ENCODE measurements around the gene PLXNC1. TPM values are rescaled to one million over a fixed set of nuclear protein-coding genes. Genes with fewer than 3 reads are reported as not detected.

The PLXNC1 gene
- total and polyA plus RNA-seq, 9 of the 15 experiments (the other 6 are each of a cell fraction or from before 2014, with no cell fraction given) = 0.08 to 0.87 (median 0.28) TPM

DNA sequence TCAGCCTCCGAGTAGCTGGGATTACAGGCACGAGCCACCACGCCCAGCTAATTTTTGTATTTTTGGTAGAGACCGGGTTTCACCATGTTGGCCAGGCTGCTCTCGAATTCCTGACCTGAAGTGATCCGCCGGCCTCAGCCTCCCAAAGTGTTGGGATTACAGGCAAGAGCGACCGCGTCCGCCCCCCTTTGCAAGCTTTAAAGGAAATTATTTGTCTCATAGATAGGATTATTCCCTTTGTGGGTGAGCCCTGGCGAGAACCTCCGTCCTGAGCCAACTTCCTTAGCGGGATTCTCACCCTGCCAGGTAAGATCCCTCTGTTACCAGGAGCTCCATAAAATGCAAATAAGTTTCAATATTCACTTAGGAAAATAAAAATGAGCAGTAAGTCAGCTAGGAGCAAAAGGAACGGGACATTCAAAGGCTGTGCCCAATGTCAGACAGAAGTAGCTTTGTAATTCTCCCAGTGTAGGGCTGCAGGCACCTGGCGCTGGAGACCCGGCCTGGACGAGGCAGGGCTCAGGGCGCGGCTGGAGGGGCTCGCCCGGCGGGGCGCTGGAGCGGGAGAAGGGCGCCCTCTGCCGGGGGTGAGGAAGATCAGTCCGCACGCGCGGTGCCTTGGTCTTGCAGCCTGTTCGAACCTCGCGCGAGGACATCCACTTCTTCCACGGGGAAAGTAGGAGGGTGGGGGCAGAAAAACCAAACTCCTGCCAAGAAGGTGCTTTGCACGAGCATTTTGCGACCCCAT, 47.2 kb upstream of the PLXNC1 start (continued):
- TF ChIP-seq REST (IDR thresholded peaks at IDR 0.05; ENCODE audit: borderline replicate concordance) = peak; percentile 86
- no peak; the same call in 1 of the 2 replicates for TF ChIP-seq REST (CRISPR knock-in tag; IDR thresholded peaks at IDR 0.05; ENCODE audit: low read depth)
- TF ChIP-seq, protein P1, sequence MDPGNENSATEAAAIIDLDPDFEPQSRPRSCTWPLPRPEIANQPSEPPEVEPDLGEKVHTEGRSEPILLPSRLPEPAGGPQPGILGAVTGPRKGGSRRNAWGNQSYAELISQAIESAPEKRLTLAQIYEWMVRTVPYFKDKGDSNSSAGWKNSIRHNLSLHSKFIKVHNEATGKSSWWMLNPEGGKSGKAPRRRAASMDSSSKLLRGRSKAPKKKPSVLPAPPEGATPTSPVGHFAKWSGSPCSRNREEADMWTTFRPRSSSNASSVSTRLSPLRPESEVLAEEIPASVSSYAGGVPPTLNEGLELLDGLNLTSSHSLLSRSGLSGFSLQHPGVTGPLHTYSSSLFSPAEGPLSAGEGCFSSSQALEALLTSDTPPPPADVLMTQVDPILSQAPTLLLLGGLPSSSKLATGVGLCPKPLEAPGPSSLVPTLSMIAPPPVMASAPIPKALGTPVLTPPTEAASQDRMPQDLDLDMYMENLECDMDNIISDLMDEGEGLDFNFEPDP (CRISPR knock-in tag; IDR thresholded peaks at IDR 0.05) = no peak
- TF ChIP-seq SMAD4 (CRISPR knock-in tag; conservative IDR thresholded peaks at IDR 0.05) = peak; percentile 49; the same call in 1 of the 2 replicates
- TF ChIP-seq BCL6 (CRISPR knock-in tag; IDR thresholded peaks at IDR 0.05) = no peak
- TF ChIP-seq, protein P2, sequence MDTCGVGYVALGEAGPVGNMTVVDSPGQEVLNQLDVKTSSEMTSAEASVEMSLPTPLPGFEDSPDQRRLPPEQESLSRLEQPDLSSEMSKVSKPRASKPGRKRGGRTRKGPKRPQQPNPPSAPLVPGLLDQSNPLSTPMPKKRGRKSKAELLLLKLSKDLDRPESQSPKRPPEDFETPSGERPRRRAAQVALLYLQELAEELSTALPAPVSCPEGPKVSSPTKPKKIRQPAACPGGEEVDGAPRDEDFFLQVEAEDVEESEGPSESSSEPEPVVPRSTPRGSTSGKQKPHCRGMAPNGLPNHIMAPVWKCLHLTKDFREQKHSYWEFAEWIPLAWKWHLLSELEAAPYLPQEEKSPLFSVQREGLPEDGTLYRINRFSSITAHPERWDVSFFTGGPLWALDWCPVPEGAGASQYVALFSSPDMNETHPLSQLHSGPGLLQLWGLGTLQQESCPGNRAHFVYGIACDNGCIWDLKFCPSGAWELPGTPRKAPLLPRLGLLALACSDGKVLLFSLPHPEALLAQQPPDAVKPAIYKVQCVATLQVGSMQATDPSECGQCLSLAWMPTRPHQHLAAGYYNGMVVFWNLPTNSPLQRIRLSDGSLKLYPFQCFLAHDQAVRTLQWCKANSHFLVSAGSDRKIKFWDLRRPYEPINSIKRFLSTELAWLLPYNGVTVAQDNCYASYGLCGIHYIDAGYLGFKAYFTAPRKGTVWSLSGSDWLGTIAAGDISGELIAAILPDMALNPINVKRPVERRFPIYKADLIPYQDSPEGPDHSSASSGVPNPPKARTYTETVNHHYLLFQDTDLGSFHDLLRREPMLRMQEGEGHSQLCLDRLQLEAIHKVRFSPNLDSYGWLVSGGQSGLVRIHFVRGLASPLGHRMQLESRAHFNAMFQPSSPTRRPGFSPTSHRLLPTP (IDR thresholded peaks at IDR 0.05; ENCODE audit: borderline replicate concordance, extremely low read depth, insufficient read length) = peak; percentile 7
- TF ChIP-seq ARID3B (CRISPR knock-in tag; IDR thresholded peaks at IDR 0.05; ENCODE audit: borderline replicate concordance) = no peak
- TF ChIP-seq SIN3B (IDR thresholded peaks at IDR 0.05; ENCODE audit: low read depth) = no peak
- no peak for TF ChIP-seq NFE2L1 (tag; IDR thresholded peaks at IDR 0.05; ENCODE audit: borderline replicate concordance, low read depth)
- no peak for TF ChIP-seq TAF9B (IDR thresholded peaks at IDR 0.05; ENCODE audit: partially characterized antibody)
- 0 out of 2 replicates have a peak, but pooled peaks have one; percentile 42 for TF ChIP-seq JUND (IDR thresholded peaks at IDR 0.05; ENCODE audit: borderline replicate concordance, low read depth, low read length)
- TF ChIP-seq JUND (tag; IDR thresholded peaks at IDR 0.05; ENCODE audit: borderline replicate concordance, low read depth, low read length) = peak; percentile 22; the same call in 1 of the 3 replicates

Data from K562 (cell line).